K562 (cell line): ENCODE measurements around the gene POU2F1. TPM values are rescaled to one million over a fixed set of nuclear protein-coding genes. Genes with fewer than 3 reads are reported as not detected.

Experiments
- ATAC-seq: fragments of 200-7000 bp; cut with Tn5 transposase; 3 replicates; pipeline ENCODE4 v1.9.1; 2020; ENCODE audit warnings: moderate library complexity
- BruUV-seq: library from RNA; stranded (reverse); fragments of 400-500 nt; replicated peaks from 2 replicates; lab custom pipeline; 2021; lab: Mats Ljungman, UMichigan
- CTCF ChIA-PET: fragments of 300-600 bp; formaldehyde crosslinking; extraction: SDS; loops from one replicate; lab custom pipeline; 2021; ENCODE audit warnings: low intra/inter-chr PET ratio; lab: Yijun Ruan, JAX
- POLR2A ChIA-PET: fragments of 300-600, 350-650 bp; sonication (Branson Sonifier 250); formaldehyde crosslinking; extraction: SDS; loops from one replicate; lab custom pipeline; 2021; ENCODE audit warnings: antibody characterized with exemption, inconsistent platforms; lab: Yijun Ruan, JAX
- DNase-seq, 4 experiments: peaks; one replicate each; pipeline versions ENCODE4 v3.0.0 to v3.0.0-alpha.2; 2011 to 2018; ENCODE audit warnings: low spot score in 3 of 4, mixed read lengths in 3 of 4; ENCODE audit errors: extremely low read depth in 1 of 4
- FAIRE-seq: peaks from 2 replicates; lab custom pipeline; 2011; peaks lifted over from hg19 to GRCh38; lab: Jason Lieb, UNC
- H2AFZ ChIP-seq: 2 replicates; pipeline ENCODE4 v1.6.0; 2011; ENCODE audit warnings: low read depth, low read length, control low read depth, inconsistent platforms
- H3K27ac ChIP-seq: fragments of 200-600 bp; 3 replicates; pipeline ENCODE4 v1.8.0; 2011; ENCODE audit warnings: low read depth, mild to moderate bottlenecking, control low read depth, inconsistent platforms, low read length, moderate library complexity, mixed read lengths; ENCODE audit errors: extremely low read depth
- H3K27me3 ChIP-seq, 2 experiments: fragments of 300-600 bp in 1 of 2; 2 replicates in 1 of 2; 3 replicates in 1 of 2; pipeline versions ENCODE4 v1.6.0 to v1.8.0; 2011; ENCODE audit warnings: inconsistent platforms in 2 of 2, low read length in 2 of 2, mild to moderate bottlenecking in 1 of 2, mixed read lengths in 1 of 2, moderate library complexity in 1 of 2; ENCODE audit not compliant: control insufficient read depth in 2 of 2, insufficient read depth in 2 of 2
- H3K36me3 ChIP-seq: fragments of 300-600 bp; 3 replicates; pipeline ENCODE4 v1.8.0; 2011; ENCODE audit warnings: mild to moderate bottlenecking, low read length, inconsistent platforms; ENCODE audit not compliant: control insufficient read depth, insufficient read depth
- H3K4me1 ChIP-seq, 2 experiments: fragments of 200-600 bp in 1 of 2; replicated peaks in 1 of 2; 2 replicates in 1 of 2; 3 replicates in 1 of 2; pipeline versions ENCODE4 v1.5.1 to v1.8.0; 2011; ENCODE audit warnings: inconsistent platforms in 2 of 2, low read length in 2 of 2, mild to moderate bottlenecking in 1 of 2, mixed read lengths in 1 of 2, moderate library complexity in 1 of 2; ENCODE audit not compliant: control insufficient read depth in 2 of 2, insufficient read depth in 2 of 2
- H3K4me2 ChIP-seq: 2 replicates; pipeline ENCODE4 v1.6.1; 2011; ENCODE audit warnings: low read length, control low read depth, inconsistent platforms, mixed read lengths; ENCODE audit not compliant: insufficient read depth
- H3K4me3 ChIP-seq: fragments of 200-600 bp; sonication (generic), shearing (Covaris generic); 2 replicates; pipeline ENCODE4 v1.5.1; 2016; ENCODE audit warnings: control low read depth, inconsistent platforms
- H3K79me2 ChIP-seq: fragments of 200-600 bp; 3 replicates; pipeline ENCODE4 v1.8.0; 2011; ENCODE audit warnings: low read length, inconsistent platforms; ENCODE audit not compliant: control insufficient read depth, insufficient read depth
- H3K9ac ChIP-seq, 2 experiments: 2 replicates each; pipeline versions ENCODE4 v1.6.0 to v1.6.1; 2011; ENCODE audit warnings: low read depth in 2 of 2, low read length in 2 of 2, control low read depth in 1 of 2, inconsistent platforms in 1 of 2, mild to moderate bottlenecking in 1 of 2, mixed read lengths in 1 of 2; ENCODE audit not compliant: insufficient read depth in 1 of 2
- H3K9me1 ChIP-seq: one replicate; pipeline ENCODE4 v1.6.0; 2011; ENCODE audit warnings: inconsistent platforms, mild to moderate bottlenecking, low read length, moderate library complexity; ENCODE audit not compliant: control insufficient read depth, insufficient read depth
- H3K9me3 ChIP-seq: replicated peaks from 2 replicates; pipeline ENCODE4 v1.5.1; 2011; ENCODE audit warnings: low read depth, low read length, inconsistent platforms; ENCODE audit not compliant: control insufficient read depth, insufficient read depth
- H4K20me1 ChIP-seq: replicated peaks from 2 replicates; pipeline ENCODE4 v1.6.1; 2011; ENCODE audit warnings: low read length, inconsistent platforms, mixed read lengths; ENCODE audit not compliant: control insufficient read depth, insufficient read depth
- BRCA1 ChIP-seq, 2 experiments: fragments of 450-650 bp in 1 of 2; sonication (generic) in 1 of 2; formaldehyde crosslinking in 1 of 2; IDR thresholded peaks; 2 replicates each; pipeline versions ENCODE4 v1.5.0 to v1.6.1; 2017 to 2020; ENCODE audit warnings: mild to moderate bottlenecking in 1 of 2, missing genetic modification reagents in 1 of 2
- EP400 ChIP-seq: fragments of 450-650 bp; IDR thresholded peaks from 2 replicates; pipeline ENCODE4 v1.6.1; 2017; ENCODE audit warnings: antibody characterized with exemption, mild to moderate bottlenecking, moderate library complexity
- ETS1 ChIP-seq: conservative IDR thresholded peaks from 2 replicates; pipeline ENCODE4 v1.6.1; 2011; ENCODE audit warnings: low read depth, mild to moderate bottlenecking, low read length; ENCODE audit not compliant: control insufficient read depth
- FOXK1 ChIP-seq: sonication (generic); formaldehyde crosslinking; IDR thresholded peaks from 2 replicates; pipeline ENCODE4 v1.8.0; 2022; ENCODE audit warnings: missing genetic modification reagents, mild to moderate bottlenecking, borderline replicate concordance
- KLF1 ChIP-seq: fragments of 450-650 bp; IDR thresholded peaks from 2 replicates; pipeline ENCODE4 v1.6.1; 2016; ENCODE audit warnings: missing genetic modification characterization, missing compliant biosample characterization
- KLF16 ChIP-seq: IDR thresholded peaks from 2 replicates; pipeline ENCODE4 v1.6.1; 2016; ENCODE audit warnings: antibody characterized with exemption
- MBD2 ChIP-seq: sonication (generic); IDR thresholded peaks from 2 replicates; pipeline ENCODE4 v1.6.1; 2016; ENCODE audit warnings: low read depth, borderline replicate concordance
- MTF1 ChIP-seq: fragments of 250-450 bp; sonication (Bioruptor Pico); IDR thresholded peaks from 2 replicates; pipeline ENCODE4 v1.9.0; 2021; ENCODE audit warnings: moderate library complexity, mild to moderate bottlenecking, inconsistent platforms, borderline replicate concordance
- NEUROD1 ChIP-seq: fragments of 150-350 bp; IDR thresholded peaks from 2 replicates; pipeline ENCODE4 v1.6.1; 2014; ENCODE audit warnings: borderline replicate concordance, low read length, low read depth; ENCODE audit not compliant: partially characterized antibody
- NFE2 ChIP-seq: IDR thresholded peaks from 2 replicates; pipeline ENCODE4 v1.6.1; 2014; ENCODE audit warnings: antibody characterized with exemption, low read depth
- NR1H2 ChIP-seq: sonication (generic); formaldehyde crosslinking; IDR thresholded peaks from 2 replicates; pipeline ENCODE4 v1.4.0; 2020; ENCODE audit warnings: mild to moderate bottlenecking, missing genetic modification reagents
- PHF20 ChIP-seq: fragments of 450-650 bp; IDR thresholded peaks from 2 replicates; pipeline ENCODE4 v1.6.1; 2018; ENCODE audit not compliant: partially characterized antibody
- POLR2H ChIP-seq: IDR thresholded peaks from 2 replicates; pipeline ENCODE4 v1.6.1; 2016; ENCODE audit warnings: missing genetic modification characterization, low read depth, mild to moderate bottlenecking, control low read depth, missing compliant biosample characterization, moderate library complexity
- RAD51 ChIP-seq: fragments of 450-650 bp; IDR thresholded peaks from 2 replicates; pipeline ENCODE4 v1.7.1; 2016; ENCODE audit warnings: low read depth, mild to moderate bottlenecking, borderline replicate concordance
- RFX1 ChIP-seq: fragments of 450-650 bp; IDR thresholded peaks from 2 replicates; pipeline ENCODE4 v1.6.1; 2016; ENCODE audit warnings: mild to moderate bottlenecking, moderate library complexity
- TAF9B ChIP-seq: fragments of 450-650 bp; IDR thresholded peaks from 2 replicates; pipeline ENCODE4 v1.6.1; 2018; ENCODE audit warnings: mild to moderate bottlenecking; ENCODE audit not compliant: partially characterized antibody
- ZNF444 ChIP-seq: fragments of 250-450 bp; sonication (Bioruptor Pico); IDR thresholded peaks from 2 replicates; pipeline ENCODE4 v1.4.0; 2020; ENCODE audit warnings: mild to moderate bottlenecking, moderate library complexity
- ZNF551 ChIP-seq: fragments of 250-450 bp; sonication (Bioruptor Pico); IDR thresholded peaks from 2 replicates; pipeline ENCODE4 v1.5.0; 2021; ENCODE audit warnings: mild to moderate bottlenecking, moderate library complexity
- ZNF668 ChIP-seq: fragments of 250-450 bp; sonication (Bioruptor Pico); IDR thresholded peaks from 2 replicates; pipeline ENCODE4 v1.8.0; 2022; ENCODE audit warnings: mild to moderate bottlenecking, inconsistent platforms
- ZNF766 ChIP-seq: fragments of 200-800 bp; sonication (Bioruptor generic); conservative IDR thresholded peaks from 2 replicates; pipeline ENCODE4 v1.6.1; 2016; ENCODE audit warnings: missing genetic modification characterization, missing compliant biosample characterization
- WGBS: fragments of 100-300 bp; shearing (Covaris generic); methylation state at CpG from one replicate; pipeline ENCODE4 v1.1.6; 2016; ENCODE audit warnings: low coverage, mixed read lengths; ENCODE audit not compliant: insufficient coverage; ENCODE audit errors: missing lambda C conversion rate; 5-methylcytosine and 5-hydroxymethylcytosine counted together
- in situ Hi-C: fragments of 300-500 bp; cut with MboI; formaldehyde crosslinking; loops from 4 replicates; pipeline ENCODE4 v1.15.0; 2018; ENCODE audit warnings: inconsistent platforms, mixed read lengths
- intact Hi-C: fragments of 100-400 bp; cut with micrococcal nuclease; formaldehyde crosslinking; loops from 2 replicates; pipeline ENCODE4 v1.14.2; 2022
- polyA plus RNA-seq, 8 experiments: library from polyadenylated mRNA; depleted of rRNA in 4 of 8; stranded (reverse) in 5 of 8; unstranded in 3 of 8; fragments of >200 nt; fragmentation: Nextera tagmentation in 2 of 8; fragmentation: Illumina TruSeq in 1 of 8; extraction: Ambion mirVana in 2 of 8; extraction: Trizol in 1 of 8; gene quantifications; 2 replicates each; pipeline versions ENCODE4 v1.2.1 to v1.2.3, GENCODE V29; 2011 to 2014; ENCODE audit warnings: inconsistent platforms in 1 of 8, missing spikeins in 1 of 8
- total RNA-seq, 7 experiments: library from RNA; depleted of rRNA in 6 of 7; stranded (reverse); fragments of >200 nt in 6 of 7; fragmentation: Illumina TruSeq in 2 of 7; extraction: Trizol in 2 of 7; gene quantifications; 2 replicates each; pipeline versions ENCODE4 v1.2.1 to v1.2.3, GENCODE V29; 2011 to 2021; ENCODE audit warnings: low replicate concordance in 1 of 7

Gene POU2F1
- total and polyA plus RNA-seq, 9 of the 15 experiments (the other 6 are each of a cell fraction or from before 2014, with no cell fraction given): 2.6 to 22.3 (median 8.8) TPM

GRCh38 chr1:167221126-167221737, 546 bp downstream of the POU2F1 start (continued):
- TF ChIP-seq ZNF444 (CRISPR knock-in tag) (no peak), RFX1 (no peak), RAD51 (no peak), PHF20 (no peak)

- WGBS: under 1% methylated on average over 24 of the region's 54 CpGs
- ATAC-seq (peak; percentile 57), FAIRE-seq (no peak), DNase-seq (peak; percentile 59 to 80 (median 64))
- peak overlapping the region; percentile 92 for H3K27ac ChIP-seq
- H3K9me3 ChIP-seq: no peaks in the 10 kb centered on the region
- intact Hi-C loops (loop anchor here (5.0 kb wide), 4 partner anchors 45 to 410 kb away; partner anchors contain the start of gene RCSD1), in situ Hi-C loops (no loop called here)
- H3K4me3 ChIP-seq: peak overlapping the region; percentile 63
- H3K9me1 ChIP-seq: no peaks in the 10 kb centered on the region
- peak overlapping the region; percentile 92 for H3K4me2 ChIP-seq
- no peaks in the 10 kb centered on the region for H3K36me3 ChIP-seq
- peak overlapping the region; percentile 81 to 94 for H3K9ac ChIP-seq
- BruUV-seq: TSS peak; percentile 40
- H4K20me1 ChIP-seq: no peaks in the 10 kb centered on the region
- POLR2A ChIA-PET: interaction anchor here (0.6 to 2.9 kb wide), 9 partner anchors 10 to 433 kb away, joined by 3 to 18 read pairs (median 4); no protein-coding TSS in a partner anchor
- peaks cover 69% of the 10 kb centered on the region for H3K79me2 ChIP-seq
- H2AFZ ChIP-seq: peak overlapping the region; percentile 83
- CTCF ChIA-PET: no interaction called here
- peaks cover 17 to 36% of the 10 kb centered on the region in 2 experiments; a peak in 4 of 5 replicates for H3K4me1 ChIP-seq
- no peaks in the 10 kb centered on the region for H3K27me3 ChIP-seq
- TF ChIP-seq KLF16 (no peak), TAF9B (peak; percentile 38), KLF1 (tag) (no peak), FOXK1 (CRISPR knock-in tag) (no peak; the same call in 1 of the 2 replicates), EP400 (peak; percentile 53), ETS1 (no peak), MBD2 (peak; percentile 53), NR1H2 (CRISPR knock-in tag) (no peak), NEUROD1 (no peak), MTF1 (CRISPR knock-in tag) (no peak), ZNF766 (CRISPR knock-in tag) (no peak; the same call in 1 of the 2 replicates), ZNF668 (CRISPR knock-in tag) (0 out of 2 replicates have a peak, but pooled peaks have one; percentile 10), BRCA1 (IDR thresholded peaks at IDR 0.05) (no peak), BRCA1 (CRISPR knock-in tag; IDR thresholded peaks at IDR 0.05) (no peak), ZNF551 (CRISPR knock-in tag) (no peak), POLR2H (tag) (peak; percentile 42), NFE2 (no peak)
Measured at GRCh38 chr1:167221738-167222610, 1.3 kb downstream of the POU2F1 start.
